Retinal pigment epithelial cell (primary cell): ENCODE data around the gene CHST12.

ENCODE experiments used
- DNase-seq: peaks from one replicate; pipeline ENCODE4 v3.0.0-alpha.2; 2010; ENCODE audit warnings: low read depth
- H3K4me3 ChIP-seq: 2 replicates; pipeline ENCODE4 v1.5.1; 2011; ENCODE audit warnings: mild to moderate bottlenecking, low read length, control low read depth, moderate library complexity
- CTCF ChIP-seq: conservative IDR thresholded peaks from 2 replicates; pipeline ENCODE4 v1.5.1; 2011; ENCODE audit warnings: low read depth, low read length, control low read depth, inconsistent platforms

The CHST12 gene

GRCh38 chr7:2472739-2473138, 69.3 kb downstream of the CHST12 start:
- TF ChIP-seq CTCF: no peak
- DNase-seq: no peak

GRCh38 chr7:2473496-2474180, 70.2 kb downstream of the CHST12 start:
- TF ChIP-seq CTCF: no peak
- no peak for DNase-seq
- no peak overlapping the region for H3K4me3 ChIP-seq

More at GRCh38 chr7:2472739-2473138, 69.3 kb downstream of the CHST12 start:
- no peak overlapping the region for H3K4me3 ChIP-seq

DNA sequence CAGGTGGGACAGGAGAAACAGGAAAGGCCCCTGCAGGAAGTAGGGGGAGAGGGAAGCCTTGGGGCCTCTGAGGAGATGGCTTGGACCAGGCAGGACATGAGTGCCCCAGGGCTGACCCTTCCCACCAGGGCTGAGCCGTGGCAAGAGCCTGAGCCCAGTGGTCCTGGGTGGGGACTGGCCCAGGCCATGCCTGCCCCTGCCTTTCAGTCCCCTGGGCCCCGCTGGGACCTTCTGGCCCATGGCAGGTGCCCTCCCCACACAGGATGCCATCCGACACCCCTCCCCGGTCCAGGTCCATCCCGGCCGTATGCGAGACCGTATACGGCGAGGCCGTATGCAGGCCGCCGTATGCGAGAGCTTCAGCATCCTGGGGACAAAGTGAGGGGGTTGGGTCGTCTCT, 70.8 kb downstream of the CHST12 start:
- no peak for TF ChIP-seq CTCF
- no peak for DNase-seq

GRCh38 chr7:2474813-2475677, 71.6 kb downstream of the CHST12 start:
- DNase-seq: no peak
- no peak overlapping the region for H3K4me3 ChIP-seq
- TF ChIP-seq CTCF: no peak

More for the DNA sequence above, 70.8 kb downstream of the CHST12 start:
- H3K4me3 ChIP-seq: no peak overlapping the region

DNA sequence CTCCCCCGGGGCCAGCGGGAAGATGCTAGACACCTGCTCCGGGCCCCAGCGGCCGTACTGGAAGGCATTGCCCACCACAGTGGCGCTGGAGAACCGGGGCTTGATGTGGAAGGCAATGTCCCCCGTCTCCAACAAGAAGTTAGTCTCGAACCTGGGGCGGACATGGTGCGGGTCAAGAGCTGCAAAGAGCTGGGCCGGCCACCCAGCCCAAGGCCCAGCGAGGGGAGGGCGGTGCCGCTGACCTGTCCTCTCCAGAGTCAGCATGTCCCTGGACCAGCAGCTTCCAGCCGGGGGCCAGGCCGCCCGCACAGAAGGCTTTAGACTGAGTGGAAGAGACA, 72.2 kb downstream of the CHST12 start:
- no peak for DNase-seq
- H3K4me3 ChIP-seq: no peak overlapping the region
- TF ChIP-seq CTCF: no peak

DNA sequence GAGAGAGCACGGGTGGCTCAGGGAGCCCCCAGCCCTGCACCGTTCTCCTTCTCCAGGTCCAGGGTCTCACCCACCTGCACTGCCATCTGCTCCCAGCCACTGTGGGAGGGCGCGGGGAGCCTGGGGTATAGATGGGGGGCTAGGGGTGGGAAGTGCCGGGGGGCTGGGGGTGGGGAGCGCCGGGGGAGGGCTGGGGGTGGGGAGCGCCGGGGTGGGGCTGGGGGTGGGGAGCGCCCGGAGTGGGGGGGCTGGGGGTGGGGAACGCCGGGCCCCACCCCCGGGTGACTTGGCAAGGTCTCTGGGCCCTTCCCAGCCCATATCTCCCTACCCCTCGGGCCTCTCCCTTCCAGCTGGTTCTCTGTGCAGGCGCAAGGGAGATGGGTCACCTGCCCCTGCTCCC, 72.9 kb downstream of the CHST12 start, which contains the start of gene GRIFIN:
TSS of gene GRIFIN (minus strand) at position 101 of the 400 bp plus-strand sequence. CDS start at position 86, 15 bp downstream.
- DNase-seq: no peak
- H3K4me3 ChIP-seq: no peak within 1 kb of the TSS
- no peak for TF ChIP-seq CTCF
